Activated T-cell treated with anti-CD3 and anti-CD28 coated beads, Interleukin-2, amount 50 U/mL, for 48 hours (primary cell): ENCODE results near the gene KLHL18.
A peak's percentile ranks its signal among the peaks of the same experiment; 100 is the strongest.
"Not testable (repeated sequence)": the region's sequence is repeated elsewhere in the genome, so short reads cannot be mapped to it uniquely, and the experiment has no call there.

Experiments
- DNase-seq, 2 experiments: peaks; one replicate each; pipeline ENCODE4 v3.0.0-alpha.2; 2020

KLHL18 gene

GRCh38 chr3:47365213-47366153, 82.7 kb downstream of the KLHL18 start:
- no peak for DNase-seq

DNA sequence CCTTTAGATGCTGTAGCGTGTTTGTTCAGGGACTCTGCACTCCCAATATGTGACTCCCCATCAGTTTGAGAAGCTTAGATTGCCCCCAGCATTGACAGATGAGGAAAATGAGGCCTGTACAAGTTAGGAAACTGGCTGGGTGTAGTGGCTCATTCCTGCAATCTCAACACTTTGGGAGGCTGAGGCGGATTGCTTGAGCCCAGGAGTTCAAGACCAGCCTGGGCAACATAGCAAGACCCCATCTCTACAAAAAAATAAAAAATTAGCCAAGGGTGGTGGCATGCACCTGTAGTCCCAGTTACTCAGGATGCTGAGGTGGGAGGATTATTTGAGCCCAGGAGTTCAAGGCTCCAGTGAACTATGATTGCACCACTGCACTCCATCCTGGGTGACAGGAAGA, 84.1 kb downstream of the KLHL18 start:
- DNase-seq = no peak

DNA sequence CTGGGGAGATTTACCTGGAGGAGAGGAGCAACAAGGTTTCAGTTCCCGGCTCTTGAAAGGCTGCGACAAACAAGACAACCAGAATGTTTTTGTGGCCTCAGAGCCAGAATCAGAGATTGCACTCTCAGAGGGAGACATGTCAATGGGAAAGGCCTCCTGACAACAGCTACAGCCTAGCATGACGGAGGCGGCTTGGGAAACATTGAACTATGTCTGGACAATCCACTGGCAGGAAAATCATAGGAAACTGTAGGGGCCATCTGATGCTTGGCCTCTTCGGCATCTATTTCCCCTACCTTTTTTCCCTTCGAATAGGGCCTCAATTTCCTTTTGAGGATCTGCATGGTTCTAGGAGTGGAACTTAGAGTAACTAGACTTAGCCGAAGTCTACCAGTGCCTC, 84.9 kb downstream of the KLHL18 start:
- DNase-seq = no peak

- DNase-seq = not testable (repeated sequence)
These were observed 87.3 kb downstream of the KLHL18 start for GRCh38 chr3:47370020-47370419.

DNA sequence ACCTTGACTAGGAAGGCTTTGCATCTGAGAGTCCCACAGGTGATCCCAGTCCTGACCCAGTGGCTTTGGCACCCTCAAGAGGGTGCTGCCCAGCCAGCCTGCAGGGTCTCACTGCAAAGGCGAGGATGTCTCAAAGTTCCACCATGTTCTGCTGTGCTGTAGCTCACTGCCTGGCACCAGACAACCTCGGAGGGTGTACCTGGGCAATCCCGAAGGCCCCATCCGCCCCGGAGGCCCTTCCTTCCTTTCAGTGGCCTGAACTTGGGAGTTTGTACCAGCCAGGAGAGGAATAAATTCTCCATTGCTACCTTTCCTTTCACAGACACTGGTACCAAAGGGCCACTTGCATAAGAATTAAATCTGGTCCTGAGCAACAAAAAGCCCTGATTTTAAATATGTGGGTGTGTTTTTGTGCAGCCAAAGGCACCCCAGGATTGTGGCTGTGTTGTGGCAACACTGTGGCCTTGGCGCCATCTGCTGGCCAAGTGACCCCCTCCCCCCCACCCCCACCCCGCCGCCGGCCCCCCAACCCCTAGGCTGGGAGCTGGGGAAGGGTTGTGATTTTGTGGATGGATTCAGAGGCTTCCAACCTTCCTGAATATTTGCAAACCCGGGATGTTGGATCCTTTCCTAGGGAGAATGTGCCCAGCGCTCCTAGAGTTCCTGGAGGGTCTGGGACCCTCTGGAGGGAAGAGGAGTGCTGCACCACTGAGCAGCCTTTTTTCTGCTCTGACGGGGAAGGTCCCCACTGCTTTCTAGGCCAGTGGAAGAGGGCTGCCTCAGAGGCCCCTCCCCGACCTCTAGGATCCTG, 88.3 kb downstream of the KLHL18 start:
- peak; percentile 40 to 54 for DNase-seq

DNA sequence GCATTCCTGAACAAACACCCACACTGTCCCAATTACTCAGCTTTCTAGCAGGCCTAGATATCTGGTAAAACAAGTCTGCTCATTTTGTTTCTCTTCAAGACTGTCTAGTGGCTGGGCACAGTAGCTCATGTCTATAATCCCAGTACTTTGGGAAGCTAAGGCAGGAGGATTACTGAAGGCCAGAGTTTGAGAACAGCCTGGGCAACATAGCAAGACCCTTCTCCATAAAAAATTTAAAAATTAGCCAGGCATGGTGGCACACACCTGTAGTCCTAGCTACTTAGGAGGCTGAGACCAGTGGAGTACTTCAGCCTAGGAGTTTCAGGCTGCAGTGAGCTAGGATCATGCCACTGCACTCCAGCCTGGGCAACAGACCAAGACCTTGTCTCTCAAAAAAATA, 91.8 kb downstream of the KLHL18 start:
- no peak for DNase-seq

GRCh38 chr3:47376393-47376792, 93.6 kb downstream of the KLHL18 start:
- DNase-seq = no peak

GRCh38 chr3:47377186-47377585, 94.4 kb downstream of the KLHL18 start:
- DNase-seq = no peak

- no peak for DNase-seq
These were observed 96.1 kb downstream of the KLHL18 start for GRCh38 chr3:47378869-47379268.

DNA sequence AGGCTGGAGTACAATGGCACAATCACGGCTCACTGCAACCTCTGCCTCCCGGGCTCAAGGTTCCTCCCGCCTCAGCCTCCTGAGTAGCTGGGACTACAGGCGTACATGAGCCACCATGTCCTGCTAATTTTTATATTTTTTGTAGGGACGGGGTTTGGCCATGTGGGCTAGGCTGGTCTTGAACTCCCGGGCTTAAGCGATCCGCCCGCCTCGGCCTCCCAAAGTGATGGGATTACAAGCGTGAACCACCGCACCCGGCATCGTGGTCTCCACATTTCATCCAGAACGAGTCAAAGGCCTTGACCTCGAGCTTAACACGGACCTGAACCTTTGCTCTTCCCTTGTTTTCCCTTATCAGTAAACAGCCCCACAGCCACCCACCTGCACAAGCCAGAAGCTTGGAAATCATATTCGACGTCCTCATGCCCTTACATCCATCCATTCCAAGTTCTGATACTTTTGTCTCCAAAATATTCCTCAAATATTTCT, 96.7 kb downstream of the KLHL18 start:
- no peak for DNase-seq

GRCh38 chr3:47380026-47380600, 97.4 kb downstream of the KLHL18 start:
- DNase-seq = no peak

DNA sequence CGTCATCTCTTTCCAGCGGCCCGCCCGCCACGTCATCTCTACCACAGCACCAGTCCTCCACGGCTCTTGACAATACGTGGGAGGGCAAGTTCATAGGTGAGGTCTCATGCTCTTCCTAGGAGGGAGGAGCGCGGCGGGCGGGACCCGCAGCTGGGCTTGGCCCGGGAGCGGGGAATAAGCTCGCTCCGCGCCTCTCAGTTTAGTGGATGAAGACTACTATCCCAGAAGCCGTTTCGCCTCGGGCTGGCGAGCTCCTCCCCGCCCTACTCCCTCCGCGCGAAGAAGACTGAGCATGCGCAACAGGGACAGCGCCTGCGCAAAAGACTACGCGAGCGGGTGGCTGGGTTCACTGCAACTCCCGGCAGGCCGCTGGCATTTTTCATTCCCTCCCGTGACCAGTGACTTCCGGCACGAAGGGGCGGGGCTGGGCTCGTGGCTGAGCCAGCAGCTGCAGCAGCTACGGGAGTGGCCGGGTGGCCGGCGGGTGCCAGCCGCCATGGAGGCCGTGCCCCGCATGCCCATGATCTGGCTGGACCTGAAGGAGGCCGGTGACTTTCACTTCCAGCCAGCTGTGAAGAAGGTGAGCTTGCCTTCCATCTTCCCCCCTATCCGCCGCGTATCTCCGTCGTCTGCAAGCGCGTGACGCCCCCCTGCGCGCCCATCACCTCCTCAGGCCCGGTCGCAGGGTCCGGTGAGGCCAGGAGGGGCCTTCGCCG, 98.0 kb downstream of the KLHL18 start, which contains the start of gene PTPN23:
PTPN23 (plus strand) TSS at position 421 of the 716 bp plus-strand sequence; CDS start at position 497, 76 bp downstream.
- DNase-seq = peak; percentile 99

DNA sequence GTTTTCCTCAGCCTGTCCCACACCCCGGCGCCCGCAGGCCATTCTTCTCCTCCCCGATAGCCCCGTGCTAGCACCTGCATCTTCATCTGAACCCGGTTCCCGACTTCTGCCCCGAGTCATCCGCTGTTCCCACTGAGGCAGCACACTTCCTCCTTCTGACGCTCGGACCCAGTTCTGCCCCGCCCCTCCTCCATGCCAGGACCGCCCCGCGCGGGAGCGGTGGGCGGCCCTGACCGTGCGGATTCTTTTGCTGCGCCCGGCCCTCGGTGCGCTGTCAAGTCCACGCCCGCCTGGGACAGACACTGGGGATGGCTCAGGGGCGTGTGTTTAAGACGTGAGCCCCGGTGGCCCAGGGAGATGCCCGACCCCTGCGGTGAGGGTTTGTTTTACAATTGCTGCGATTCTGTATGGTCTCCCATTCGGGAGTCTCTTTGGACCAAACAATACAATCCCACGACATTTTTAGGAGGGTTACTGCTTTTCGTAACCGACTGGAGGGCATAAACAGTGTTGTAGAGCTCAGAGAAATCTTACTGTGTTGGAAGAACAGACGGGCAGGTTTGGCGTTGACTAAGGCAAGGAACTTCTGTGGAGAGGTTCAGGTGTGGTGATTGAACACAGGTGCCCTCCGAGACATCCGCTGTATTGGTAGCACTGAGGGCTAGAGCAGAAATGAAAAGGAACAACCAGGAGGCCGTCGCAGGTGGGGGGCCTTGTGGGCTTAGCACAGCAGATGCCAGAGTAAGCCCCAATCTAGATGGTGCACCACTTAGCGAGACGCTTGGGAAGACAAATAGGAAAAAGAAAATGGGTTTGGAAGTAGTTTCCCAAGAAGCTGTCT, 98.8 kb downstream of the KLHL18 start:
- peak; percentile 91 to 93 for DNase-seq

- no peak for DNase-seq
These were observed 101.7 kb downstream of the KLHL18 start for GRCh38 chr3:47384425-47384824.

- no peak for DNase-seq
These were observed 102.3 kb downstream of the KLHL18 start for GRCh38 chr3:47385007-47385406.

DNA sequence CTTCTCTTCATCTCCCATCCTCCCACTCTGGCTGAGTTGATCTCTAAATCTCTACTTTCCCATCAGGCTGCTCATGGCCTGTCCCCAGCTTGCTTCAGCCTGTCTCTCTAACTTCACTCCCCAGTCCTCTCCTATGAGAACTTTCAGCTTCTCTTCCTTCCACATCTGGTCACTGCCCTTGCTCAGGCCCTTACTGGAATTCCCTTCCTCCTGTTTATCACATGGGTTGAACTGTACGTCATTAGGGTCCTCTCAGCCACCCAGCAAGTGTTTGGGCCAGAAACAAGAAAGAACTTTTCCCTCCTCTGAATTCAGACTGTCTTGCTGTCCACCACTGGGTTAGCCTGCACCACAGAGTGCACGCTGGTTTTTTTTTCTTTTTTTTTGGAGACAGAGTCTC, 103.1 kb downstream of the KLHL18 start:
- DNase-seq = no peak

DNA sequence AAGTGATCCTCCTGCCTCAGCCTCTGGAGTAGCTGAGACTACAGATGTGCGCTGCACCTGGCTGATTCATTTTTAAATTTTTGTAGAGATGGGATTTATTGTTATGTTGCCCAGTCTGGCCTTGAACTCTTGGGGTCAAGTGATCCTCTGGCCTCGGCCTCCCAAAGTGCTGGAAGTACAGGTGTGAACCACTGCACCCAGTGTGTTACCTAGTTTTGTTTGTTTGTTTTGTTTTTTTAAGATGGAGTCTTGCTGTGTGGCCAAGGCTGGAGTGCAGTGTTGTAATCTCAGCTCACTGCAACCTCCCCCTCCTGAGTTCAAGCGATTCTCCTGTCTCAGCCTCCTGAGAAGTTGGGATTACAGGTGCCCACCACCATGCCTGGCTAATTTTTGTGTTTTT, 110.2 kb downstream of the KLHL18 start:
- no peak for DNase-seq

GRCh38 chr3:47394140-47394870, 111.6 kb downstream of the KLHL18 start:
- DNase-seq = no peak

- DNase-seq = no peak
These were observed 112.1 kb downstream of the KLHL18 start for GRCh38 chr3:47394881-47395280.
